ENCODE results near the gene RNFT2.

Gene RNFT2

GRCh38 chr12:116879509-116880212 lies 141.5 kb downstream of the RNFT2 start:
- no peak for DNase-seq (ENCODE audit: low read depth)

- no peak for DNase-seq (ENCODE audit: low read depth)
Measured at GRCh38 chr12:116880213-116880816, 142.2 kb downstream of the RNFT2 start.

- DNase-seq (ENCODE audit: low read depth): no peak
Measured at GRCh38 chr12:116880817-116881324, 142.8 kb downstream of the RNFT2 start.

- no peak for DNase-seq (ENCODE audit: low read depth)
Measured at GRCh38 chr12:116881325-116881876, 143.3 kb downstream of the RNFT2 start, which contains the start of gene HRK. Gene HRK (minus strand): TSS chr12:116881441. CDS start chr12:116881307, 134 bp downstream.

- no peak for DNase-seq (ENCODE audit: low read depth)
Measured at GRCh38 chr12:116881877-116882507, 143.9 kb downstream of the RNFT2 start.

- no peak for DNase-seq (ENCODE audit: low read depth)
Measured at GRCh38 chr12:116882742-116883141, 144.6 kb downstream of the RNFT2 start.

- DNase-seq (ENCODE audit: low read depth): no peak
Measured at GRCh38 chr12:116884871-116885270, 146.8 kb downstream of the RNFT2 start.

GRCh38 chr12:116885491-116885890 lies 147.4 kb downstream of the RNFT2 start:
- DNase-seq (ENCODE audit: low read depth): no peak

GRCh38 chr12:116887244-116887643 lies 149.1 kb downstream of the RNFT2 start:
- DNase-seq (ENCODE audit: low read depth): no peak

- DNase-seq (ENCODE audit: low read depth): no peak
Measured at GRCh38 chr12:116887897-116888296, 149.8 kb downstream of the RNFT2 start.

GRCh38 chr12:116890330-116890729 lies 152.2 kb downstream of the RNFT2 start:
- no peak for DNase-seq (ENCODE audit: low read depth)

GRCh38 chr12:116891019-116891418 lies 152.9 kb downstream of the RNFT2 start:
- no peak for DNase-seq (ENCODE audit: low read depth)

GRCh38 chr12:116892349-116893140 lies 154.4 kb downstream of the RNFT2 start:
- no peak for DNase-seq (ENCODE audit: low read depth)

GRCh38 chr12:116894913-116895312 lies 156.8 kb downstream of the RNFT2 start:
- no peak for DNase-seq (ENCODE audit: low read depth)

GRCh38 chr12:116896411-116896924 lies 158.4 kb downstream of the RNFT2 start:
- no peak for DNase-seq (ENCODE audit: low read depth)

- no peak for DNase-seq (ENCODE audit: low read depth)
Measured at GRCh38 chr12:116897476-116897875, 159.4 kb downstream of the RNFT2 start.

GRCh38 chr12:116898669-116899068 lies 160.6 kb downstream of the RNFT2 start:
- DNase-seq (ENCODE audit: low read depth): no peak

GRCh38 chr12:116901612-116902011 lies 163.5 kb downstream of the RNFT2 start:
- no peak for DNase-seq (ENCODE audit: low read depth)

Measured in stimulated activated CD8-positive, alpha-beta memory T cell treated with anti-CD3 and anti-CD28 coated beads, Interleukin-15, amount 100 ng/mL, for 24 hours (primary cell).